GM19193 (cell line): ENCODE results near the gene NARS2.

Source experiments
- POLR2A ChIP-seq: IDR thresholded peaks from 4 replicates; pipeline ENCODE4 v1.6.1; 2011; ENCODE audit not compliant: insufficient read depth, insufficient read length; ENCODE audit errors: extremely low read depth

NARS2 gene

DNA sequence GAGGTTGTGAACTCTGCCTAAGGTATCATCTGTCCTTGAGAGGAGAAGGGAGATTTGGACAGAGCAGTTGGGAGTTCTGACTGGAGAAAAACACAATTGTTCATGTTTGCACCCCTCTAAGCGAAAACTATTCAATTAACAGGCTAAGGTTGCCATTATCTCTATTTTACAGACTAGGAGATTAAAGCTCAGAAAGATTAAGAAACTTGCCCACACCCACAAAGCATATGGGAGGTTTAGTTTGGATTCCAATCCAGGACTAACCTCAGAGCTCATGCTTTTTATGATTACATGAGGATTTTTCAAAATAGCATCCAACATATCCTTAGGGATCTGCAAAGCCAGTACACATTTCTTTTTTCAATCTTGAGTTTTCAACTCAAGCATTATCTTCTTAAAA lies 179.1 kb downstream of the NARS2 start:
- no peak for TF ChIP-seq POLR2A

DNA sequence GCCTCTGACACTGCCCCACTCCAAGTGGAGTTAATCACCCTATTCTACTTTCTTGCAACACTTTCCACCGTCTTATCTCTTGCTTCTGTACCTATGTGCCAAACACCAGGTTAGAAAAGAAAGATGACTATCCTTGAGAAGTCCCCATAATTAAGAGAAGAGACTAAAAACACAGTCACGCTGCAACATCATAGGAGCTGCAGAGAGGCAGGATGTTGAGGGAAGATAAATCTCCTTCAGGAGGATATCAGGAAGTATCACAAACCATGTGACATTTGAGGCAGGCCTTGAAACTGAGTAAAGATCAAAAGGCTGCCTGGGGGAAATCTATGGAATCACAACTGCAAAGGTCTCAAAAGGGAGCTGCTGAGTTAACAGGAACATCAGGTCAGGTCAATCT lies 181.8 kb downstream of the NARS2 start:
- TF ChIP-seq POLR2A: no peak

DNA sequence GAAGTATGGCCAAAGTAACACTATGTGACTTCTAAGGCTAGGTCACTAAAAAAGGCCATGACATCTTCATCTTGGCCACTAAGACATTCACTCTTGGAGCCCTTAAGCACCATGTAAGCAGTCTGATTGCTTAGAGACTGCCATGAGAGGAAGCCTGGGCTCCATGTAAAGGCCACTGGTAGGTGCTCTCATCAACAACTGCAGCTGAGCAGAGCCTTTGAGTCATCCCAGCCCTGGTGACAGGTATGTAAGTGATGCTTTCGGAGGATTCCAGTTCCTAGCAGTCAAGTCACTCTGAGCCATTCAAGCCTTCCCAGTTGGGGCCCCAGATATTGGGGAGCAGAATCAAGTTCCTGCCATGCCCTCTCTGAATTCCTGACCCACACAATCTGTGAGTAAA lies 183.2 kb downstream of the NARS2 start:
- no peak for TF ChIP-seq POLR2A

- no peak for TF ChIP-seq POLR2A
These were observed 183.9 kb downstream of the NARS2 start for GRCh38 chr11:78390809-78391208.

GRCh38 chr11:78386215-78386941 lies 188.3 kb downstream of the NARS2 start:
- TF ChIP-seq POLR2A: no peak
